MCF 10A (cell line): ENCODE data around the gene CPED1. TPM values are rescaled to one million over a fixed set of nuclear protein-coding genes. Genes with fewer than 3 reads are reported as not detected.
"Not testable (repeated sequence)": the region's sequence is repeated elsewhere in the genome, so short reads cannot be mapped to it uniquely, and the experiment has no call there.

Source experiments
- BruUV-seq: library from RNA; stranded (reverse); fragments of 400-500 nt; replicated peaks from 2 replicates; lab custom pipeline; 2021; lab: Mats Ljungman, UMichigan
- CTCF ChIA-PET: fragments of 300-600 bp; sonication (Branson Sonifier 250); formaldehyde crosslinking; extraction: SDS; loops from one replicate; lab custom pipeline; 2021; ENCODE audit warnings: antibody characterized with exemption, inconsistent platforms; lab: Yijun Ruan, JAX
- POLR2A ChIA-PET: fragments of 300-600, 350-650 bp; sonication (Branson Sonifier 250); formaldehyde crosslinking; extraction: SDS; loops from one replicate; lab custom pipeline; 2020; ENCODE audit warnings: antibody characterized with exemption, inconsistent platforms; lab: Yijun Ruan, JAX
- DNase-seq: peaks from one replicate; pipeline ENCODE4 v3.0.0-alpha.2; 2018; ENCODE audit not compliant: unreplicated experiment
- H3K27ac Mint-ChIP-seq: one replicate; pipeline ENCODE4 v1.8.0; 2022; ENCODE audit warnings: mild to moderate bottlenecking, low read depth, mixed read lengths; ENCODE audit not compliant: unreplicated experiment
- H3K27me3 Mint-ChIP-seq: one replicate; pipeline ENCODE4 v1.8.0; 2022; ENCODE audit warnings: mixed read lengths; ENCODE audit not compliant: insufficient read depth, unreplicated experiment
- H3K36me3 Mint-ChIP-seq: one replicate; pipeline ENCODE4 v1.8.0; 2022; ENCODE audit warnings: mild to moderate bottlenecking, moderate library complexity, mixed read lengths; ENCODE audit not compliant: insufficient read depth, unreplicated experiment
- H3K4me1 Mint-ChIP-seq: one replicate; pipeline ENCODE4 v1.8.0; 2022; ENCODE audit warnings: mixed read lengths; ENCODE audit not compliant: insufficient read depth, unreplicated experiment
- H3K4me3 Mint-ChIP-seq: one replicate; pipeline ENCODE4 v1.8.0; 2022; ENCODE audit warnings: mild to moderate bottlenecking, moderate library complexity, mixed read lengths; ENCODE audit not compliant: unreplicated experiment
- H3K9me3 Mint-ChIP-seq: one replicate; pipeline ENCODE4 v1.8.0; 2022; ENCODE audit warnings: mixed read lengths; ENCODE audit not compliant: unreplicated experiment
- intact Hi-C: fragments of 100-400 bp; cut with micrococcal nuclease; formaldehyde crosslinking; loops from 2 replicates; pipeline ENCODE4 v1.14.1; 2022
- total RNA-seq: library from RNA; stranded (reverse); gene quantifications from 2 replicates; pipeline ENCODE4 v1.2.3, GENCODE V29; 2022
- TF ChIP-seq, protein P1 (sequence below): fragments of 200-600 bp; IDR thresholded peaks from one replicate; pipeline ENCODE4 v1.8.0; 2022; ENCODE audit warnings: antibody characterized with exemption, mild to moderate bottlenecking; ENCODE audit not compliant: unreplicated experiment

Gene CPED1
- total RNA-seq, 1 experiment from 2014 or later, result not detected

DNA sequence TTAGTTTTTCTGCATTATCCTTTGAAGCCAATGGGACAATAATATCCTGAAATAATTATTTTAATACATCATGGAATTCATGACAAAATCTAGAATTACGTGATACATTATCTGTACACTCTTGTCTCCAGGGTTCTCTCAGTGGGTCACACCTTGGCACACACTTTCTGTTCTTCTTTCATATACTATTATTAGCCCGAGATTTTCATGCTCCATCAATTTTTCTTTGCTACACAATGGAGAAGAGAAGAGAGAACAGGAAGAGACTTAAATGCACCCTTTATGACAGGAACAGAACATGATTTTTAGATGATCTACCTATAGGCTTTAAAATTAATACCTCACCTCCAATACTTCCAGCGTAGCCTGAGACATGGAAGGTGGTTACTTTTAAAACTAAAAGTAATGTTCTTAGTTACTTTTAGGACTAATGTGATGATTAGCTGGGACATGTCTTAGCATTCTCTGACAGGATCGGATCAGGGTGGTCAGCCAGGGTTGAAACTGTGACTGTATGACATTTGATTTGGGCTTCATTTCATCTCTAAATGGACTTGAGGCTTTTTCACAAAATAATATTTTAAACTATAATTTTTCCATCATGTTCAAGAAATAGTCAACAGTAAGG is 192.0 kb downstream of the CPED1 start:
- H3K36me3 Mint-ChIP-seq, result no peaks in the 10 kb centered on the region
- CTCF ChIA-PET, result no interaction called here
- intact Hi-C loops, result no loop called here
- H3K27me3 Mint-ChIP-seq, result peaks cover 47% of the 10 kb centered on the region
- no peak for DNase-seq
- no peak overlapping the region for H3K27ac Mint-ChIP-seq
- H3K9me3 Mint-ChIP-seq, result no peaks in the 10 kb centered on the region
- H3K4me3 Mint-ChIP-seq, result no peak overlapping the region
- BruUV-seq, result no TSS peak
- POLR2A ChIA-PET, result no interaction called here
- no peaks in the 10 kb centered on the region for H3K4me1 Mint-ChIP-seq
- TF ChIP-seq, protein P1, sequence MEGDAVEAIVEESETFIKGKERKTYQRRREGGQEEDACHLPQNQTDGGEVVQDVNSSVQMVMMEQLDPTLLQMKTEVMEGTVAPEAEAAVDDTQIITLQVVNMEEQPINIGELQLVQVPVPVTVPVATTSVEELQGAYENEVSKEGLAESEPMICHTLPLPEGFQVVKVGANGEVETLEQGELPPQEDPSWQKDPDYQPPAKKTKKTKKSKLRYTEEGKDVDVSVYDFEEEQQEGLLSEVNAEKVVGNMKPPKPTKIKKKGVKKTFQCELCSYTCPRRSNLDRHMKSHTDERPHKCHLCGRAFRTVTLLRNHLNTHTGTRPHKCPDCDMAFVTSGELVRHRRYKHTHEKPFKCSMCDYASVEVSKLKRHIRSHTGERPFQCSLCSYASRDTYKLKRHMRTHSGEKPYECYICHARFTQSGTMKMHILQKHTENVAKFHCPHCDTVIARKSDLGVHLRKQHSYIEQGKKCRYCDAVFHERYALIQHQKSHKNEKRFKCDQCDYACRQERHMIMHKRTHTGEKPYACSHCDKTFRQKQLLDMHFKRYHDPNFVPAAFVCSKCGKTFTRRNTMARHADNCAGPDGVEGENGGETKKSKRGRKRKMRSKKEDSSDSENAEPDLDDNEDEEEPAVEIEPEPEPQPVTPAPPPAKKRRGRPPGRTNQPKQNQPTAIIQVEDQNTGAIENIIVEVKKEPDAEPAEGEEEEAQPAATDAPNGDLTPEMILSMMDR, result no peak

DNA sequence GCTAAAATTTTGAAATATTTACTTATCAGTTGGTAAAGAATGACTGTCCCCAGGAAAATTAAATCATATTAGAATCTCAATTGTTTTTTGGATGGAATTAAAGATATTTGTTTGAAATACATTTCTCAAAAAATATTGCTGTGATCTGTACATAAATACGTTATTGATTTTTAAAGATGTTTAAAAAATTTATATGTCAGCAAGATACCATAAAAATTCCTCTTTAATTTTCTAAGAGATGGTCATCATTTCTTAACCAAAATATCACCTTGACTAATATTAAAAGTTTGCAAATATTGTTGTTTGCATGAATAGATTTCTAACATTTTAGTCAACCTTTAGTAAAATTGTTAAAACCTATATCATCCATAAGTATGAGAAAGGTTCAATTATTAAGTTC is 192.8 kb downstream of the CPED1 start:
- DNase-seq, result no peak
- BruUV-seq, result no TSS peak
- intact Hi-C loops, result no loop called here
- TF ChIP-seq, protein P1, result no peak
- Mint-ChIP-seq H3K27me3 (peaks cover 41% of the 10 kb centered on the region), H3K36me3 (no peaks in the 10 kb centered on the region), H3K27ac (no peak overlapping the region), H3K4me3 (no peak overlapping the region), H3K4me1 (no peaks in the 10 kb centered on the region), H3K9me3 (no peaks in the 10 kb centered on the region)
- CTCF ChIA-PET, result no interaction called here
- POLR2A ChIA-PET, result no interaction called here

DNA sequence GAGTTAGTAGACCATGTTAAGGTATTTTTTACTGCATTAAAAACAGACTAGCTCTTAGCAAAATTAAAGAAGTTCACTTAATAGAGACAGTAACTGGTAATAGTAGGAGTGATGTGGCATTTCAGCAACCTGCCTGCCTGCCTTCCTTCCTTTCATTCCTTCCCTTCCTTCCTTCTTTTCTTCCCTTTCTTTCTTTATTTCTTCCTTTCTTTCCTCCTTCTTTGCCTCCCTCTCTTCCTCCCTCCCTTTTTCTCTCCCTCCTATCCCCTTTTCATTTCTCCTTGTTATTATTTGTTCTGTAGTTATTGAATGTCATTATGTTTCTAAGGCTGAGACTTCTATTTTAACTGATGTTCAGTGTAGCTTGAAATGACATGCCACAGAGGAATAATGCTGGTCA is 193.8 kb downstream of the CPED1 start:
- TF ChIP-seq, protein P1, result no peak
- no TSS peak for BruUV-seq
- ChIA-PET CTCF (no interaction called here), POLR2A (no interaction called here)
- H3K36me3 Mint-ChIP-seq, result no peaks in the 10 kb centered on the region
- DNase-seq, result no peak
- H3K9me3 Mint-ChIP-seq, result no peaks in the 10 kb centered on the region
- H3K4me1 Mint-ChIP-seq, result peaks cover 4% of the 10 kb centered on the region
- H3K27me3 Mint-ChIP-seq, result peaks cover 33% of the 10 kb centered on the region
- no peak overlapping the region for H3K4me3 Mint-ChIP-seq
- H3K27ac Mint-ChIP-seq, result no peak overlapping the region
- intact Hi-C loops, result no loop called here

DNA sequence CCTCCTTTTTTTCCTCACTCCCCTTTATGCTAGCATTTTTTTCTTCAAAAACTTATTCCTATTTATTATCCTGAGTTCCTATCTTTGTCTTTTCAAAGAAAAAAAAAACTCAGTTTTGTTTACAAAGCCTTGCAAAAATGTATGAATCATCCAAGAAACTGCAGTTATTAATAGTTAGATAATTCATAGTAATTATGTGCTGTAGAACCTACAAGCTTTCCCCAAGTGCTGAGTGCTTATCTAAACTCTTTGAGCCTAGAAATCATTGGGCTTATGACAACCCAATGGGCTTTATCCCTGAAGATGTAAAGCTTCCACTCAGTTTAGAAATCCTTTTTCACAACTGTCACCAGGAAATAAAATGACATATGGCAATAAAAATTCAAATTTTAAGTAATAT is 194.4 kb downstream of the CPED1 start:
- no peak overlapping the region for H3K4me3 Mint-ChIP-seq
- peaks cover 6% of the 10 kb centered on the region for H3K4me1 Mint-ChIP-seq
- intact Hi-C loops, result no loop called here
- H3K27ac Mint-ChIP-seq, result no peak overlapping the region
- DNase-seq, result no peak
- peaks cover 27% of the 10 kb centered on the region for H3K27me3 Mint-ChIP-seq
- no TSS peak for BruUV-seq
- POLR2A ChIA-PET, result no interaction called here
- H3K36me3 Mint-ChIP-seq, result no peaks in the 10 kb centered on the region
- TF ChIP-seq, protein P1, result no peak
- CTCF ChIA-PET, result interaction anchor here (0.6 kb wide), 1 partner anchor 65 kb away, joined by 3 read pairs; no protein-coding TSS in a partner anchor
- no peaks in the 10 kb centered on the region for H3K9me3 Mint-ChIP-seq

DNA sequence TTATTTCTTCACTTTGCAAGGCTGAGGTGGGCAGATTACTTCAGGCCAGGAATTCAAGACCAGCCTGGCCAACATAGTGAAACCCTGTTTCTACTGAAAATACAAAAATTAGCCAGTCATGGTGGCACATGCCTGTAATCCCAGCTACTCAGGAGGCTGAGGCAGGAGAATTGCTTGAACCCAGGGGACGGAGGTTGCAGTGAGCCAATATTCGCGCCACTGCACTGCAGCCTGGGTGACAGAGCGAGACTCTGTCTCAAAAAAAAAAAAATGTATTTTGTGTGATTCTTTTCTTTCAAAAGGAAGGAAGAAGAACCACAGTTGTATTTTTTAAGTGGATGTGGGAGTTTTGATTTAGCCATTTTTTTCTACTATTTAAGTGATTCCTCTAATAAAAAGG is 195.4 kb downstream of the CPED1 start:
- DNase-seq, intact Hi-C loops, H3K9me3 Mint-ChIP-seq, H3K27ac Mint-ChIP-seq, H3K4me1 Mint-ChIP-seq, H3K4me3 Mint-ChIP-seq, H3K36me3 Mint-ChIP-seq, BruUV-seq, POLR2A ChIA-PET: not testable (repeated sequence)
- peaks cover 17% of the 10 kb centered on the region for H3K27me3 Mint-ChIP-seq
- CTCF ChIA-PET, result interaction anchor here (0.6 kb wide), 1 partner anchor 370 kb away, joined by 3 read pairs; no protein-coding TSS in a partner anchor
